GM18499 (cell line): Measurements from ENCODE around the gene RHOF.
"Not testable (repeated sequence)": the region's sequence is repeated elsewhere in the genome, so short reads cannot be mapped to it uniquely, and the experiment has no call there.

ENCODE experiments used
- ATAC-seq: cut with Tn5 transposase; IDR thresholded peaks from one replicate; pipeline ENCODE4 v1.9.1; 2021; ENCODE audit warnings: moderate number of reproducible peaks; ENCODE audit not compliant: insufficient read depth, unreplicated experiment

RHOF gene

GRCh38 chr12:121794534-121795033 lies 1.1 kb upstream of the RHOF start:
- no peak for ATAC-seq

DNA sequence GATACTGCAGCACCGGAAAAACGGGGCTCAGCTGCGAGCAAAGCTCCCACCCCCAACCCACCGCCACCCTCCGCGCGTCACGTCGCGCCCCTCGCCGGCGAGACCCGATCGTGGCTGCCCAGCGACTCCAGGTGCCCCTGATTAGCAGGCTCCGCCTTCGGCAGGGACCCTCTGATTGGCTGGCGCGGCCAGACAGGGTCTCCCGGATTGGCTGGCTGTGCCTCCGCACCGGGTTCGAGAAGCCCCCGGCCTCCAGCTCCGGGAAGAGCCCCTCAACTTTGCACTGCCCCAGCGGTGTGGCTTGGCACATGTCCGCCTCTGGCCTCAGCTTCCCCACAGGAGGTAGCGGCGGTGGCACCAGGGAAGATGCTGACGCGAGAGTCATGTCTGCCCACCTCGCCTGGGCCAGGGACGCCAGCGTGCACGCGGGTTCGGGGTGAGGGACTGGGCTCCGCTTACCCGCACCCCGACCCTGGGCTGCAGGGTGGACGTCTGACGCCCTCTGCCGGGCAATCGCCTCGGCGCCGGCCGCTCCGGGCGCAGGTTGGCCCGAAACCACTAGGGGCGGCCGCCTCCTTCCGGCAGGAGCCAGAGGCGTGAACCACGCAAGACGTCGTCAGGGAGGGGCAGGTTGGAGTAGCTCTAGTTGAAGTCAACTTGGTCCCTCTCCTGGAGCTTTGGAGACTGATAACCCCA lies 498 bp upstream of the RHOF start:
- no peak for ATAC-seq

DNA sequence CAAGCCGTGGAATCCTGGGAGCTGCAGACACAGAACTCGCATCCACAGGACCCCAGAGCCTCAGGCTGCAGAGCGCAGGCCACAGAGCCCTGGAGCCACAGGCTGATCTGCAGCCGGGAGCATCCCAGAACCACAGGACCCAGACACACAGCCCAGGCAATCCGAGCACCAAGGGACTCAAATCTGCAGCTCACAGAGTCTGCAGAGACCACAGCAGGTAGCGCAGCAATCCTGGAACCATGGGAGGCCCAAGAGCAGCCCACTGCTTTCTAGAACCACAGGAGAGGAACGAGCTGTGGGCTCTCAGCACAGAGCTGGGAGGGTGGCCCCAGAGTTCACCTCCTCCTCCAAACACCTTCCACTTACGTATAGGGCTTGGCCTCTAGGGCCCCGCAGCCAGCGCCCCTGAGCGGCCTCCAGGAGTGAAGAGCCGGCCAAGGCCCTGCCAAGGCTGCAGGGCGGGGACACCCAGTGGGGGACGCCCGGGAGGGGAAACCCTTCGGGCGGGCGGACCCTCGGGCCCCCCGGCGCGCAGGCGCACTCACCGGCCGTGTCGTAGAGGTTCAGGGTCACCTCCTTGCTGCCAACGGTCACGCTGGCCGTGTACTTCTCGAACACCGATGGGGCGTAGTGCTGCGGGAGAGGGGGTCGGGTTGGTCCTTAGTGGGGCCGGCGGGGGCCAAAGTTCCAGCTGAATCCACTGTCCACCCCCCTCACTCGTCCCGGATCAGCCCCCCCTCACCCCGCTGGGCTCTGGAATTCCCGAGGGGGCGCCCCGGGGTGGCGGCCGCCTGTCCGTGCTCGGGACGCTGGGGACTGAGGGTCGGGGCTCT lies 665 bp downstream of the RHOF start:
- no peak for ATAC-seq

DNA sequence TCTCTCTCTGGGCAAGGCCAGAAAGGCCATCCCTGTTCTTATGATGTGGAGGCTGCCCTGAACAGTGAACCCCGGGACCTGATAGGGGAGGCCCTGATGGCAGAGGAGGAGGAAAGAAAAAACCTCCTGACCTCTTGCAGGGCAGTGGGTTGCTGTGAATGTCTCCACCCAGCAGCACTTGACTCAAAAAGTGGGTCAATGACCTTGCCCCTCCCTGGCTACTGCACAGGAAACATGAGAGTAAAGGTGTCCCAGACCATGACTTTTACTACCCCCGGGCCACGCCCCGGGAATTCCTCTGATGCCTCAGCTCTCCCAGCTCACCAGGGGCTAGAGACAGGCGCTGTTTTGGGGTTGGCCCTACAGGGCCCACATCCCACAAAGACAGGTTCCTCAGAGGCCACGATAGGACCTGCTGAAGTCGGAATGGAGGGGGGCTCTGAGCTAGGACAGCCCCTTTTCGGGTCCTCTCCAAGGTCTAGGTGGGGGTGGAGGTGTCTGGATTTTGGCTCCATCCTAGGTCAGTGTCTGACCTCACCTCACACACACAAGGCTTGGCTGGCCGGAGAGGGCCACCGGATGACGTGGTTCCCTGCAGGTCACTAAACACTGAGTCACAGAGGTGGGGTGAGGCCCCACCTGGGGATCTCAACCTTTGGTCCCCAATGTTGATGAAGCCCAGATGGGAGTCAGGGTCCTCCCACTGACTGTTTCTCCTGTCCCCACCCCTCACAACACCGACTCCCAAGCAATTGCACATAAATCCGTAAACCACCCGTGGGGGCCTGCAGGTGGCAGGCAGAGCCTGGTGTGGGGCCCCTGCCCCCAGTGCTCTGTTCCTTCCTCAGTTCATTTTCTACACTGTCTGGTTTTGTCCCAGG lies 1.6 kb downstream of the RHOF start:
- no peak for ATAC-seq

DNA sequence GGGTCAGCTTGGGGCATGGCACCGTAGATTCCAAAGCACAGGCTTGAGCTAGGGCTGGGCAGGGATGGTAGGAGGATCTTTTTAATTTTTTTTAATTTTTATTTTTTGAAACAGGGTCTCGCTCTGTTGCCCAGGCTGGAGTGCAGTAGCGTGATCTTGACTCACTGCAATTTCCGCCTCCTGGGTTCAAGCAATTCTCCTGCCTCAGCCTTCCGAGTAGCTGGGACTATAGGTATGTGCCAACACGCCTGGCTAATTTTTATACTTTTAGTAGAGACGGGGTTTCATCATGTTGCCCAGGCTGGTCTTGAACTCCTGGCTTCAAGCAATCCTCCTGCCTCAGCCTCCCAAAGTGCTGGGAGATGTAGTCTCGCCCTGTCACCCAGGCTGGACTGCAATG lies 2.7 kb downstream of the RHOF start:
- ATAC-seq = not testable (repeated sequence)

- no peak for ATAC-seq
Observed at GRCh38 chr12:121789800-121790728, 3.4 kb downstream of the RHOF start.

GRCh38 chr12:121789233-121789781 lies 4.2 kb downstream of the RHOF start:
- no peak for ATAC-seq

- ATAC-seq = no peak
Observed at GRCh38 chr12:121788176-121788818, 5.2 kb downstream of the RHOF start.

GRCh38 chr12:121787063-121788025 lies 6.1 kb downstream of the RHOF start:
- ATAC-seq = no peak

DNA sequence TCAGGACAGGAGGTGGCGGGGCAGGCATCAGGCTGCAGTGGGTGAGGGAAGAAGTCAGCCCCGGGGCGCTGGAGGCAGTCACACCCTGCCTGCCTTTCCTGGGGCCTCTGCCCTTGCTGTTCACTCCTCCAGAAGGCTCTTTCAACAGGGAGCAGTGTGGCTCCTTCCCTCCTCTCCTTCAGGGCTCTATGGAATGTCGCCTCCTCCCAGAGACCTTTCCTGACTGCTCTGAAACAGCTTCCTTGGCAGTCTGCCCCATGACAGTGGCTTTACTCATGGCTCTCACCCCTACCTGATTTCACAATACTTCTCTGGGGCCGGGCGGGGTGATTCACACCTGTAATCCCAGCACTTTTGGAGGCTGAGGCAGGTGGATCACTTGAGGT lies 7.1 kb downstream of the RHOF start:
- no peak for ATAC-seq

- ATAC-seq = no peak
Observed at GRCh38 chr12:121784460-121784859, 9.0 kb downstream of the RHOF start.

DNA sequence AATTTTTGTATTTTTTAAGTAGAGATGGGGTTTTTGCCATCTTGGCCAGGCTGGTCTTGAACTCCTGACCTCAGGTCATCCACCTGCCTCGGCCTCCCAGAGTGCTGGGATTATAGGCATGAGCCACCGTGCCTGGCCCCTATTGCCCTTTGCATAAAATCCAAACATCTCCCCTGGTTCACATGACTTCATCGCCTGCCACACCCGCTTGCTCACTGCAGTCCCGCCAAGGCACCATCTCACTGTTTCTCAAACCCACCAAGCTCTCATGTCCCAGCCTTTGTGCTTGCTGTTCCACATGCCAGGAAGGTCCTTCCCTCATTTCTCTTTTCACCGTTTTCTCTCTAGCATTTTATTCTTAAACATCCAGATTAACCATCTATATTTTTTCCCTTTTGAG lies 9.7 kb downstream of the RHOF start:
- no peak for ATAC-seq

GRCh38 chr12:121781998-121782979 lies 11.2 kb downstream of the RHOF start:
- no peak for ATAC-seq

DNA sequence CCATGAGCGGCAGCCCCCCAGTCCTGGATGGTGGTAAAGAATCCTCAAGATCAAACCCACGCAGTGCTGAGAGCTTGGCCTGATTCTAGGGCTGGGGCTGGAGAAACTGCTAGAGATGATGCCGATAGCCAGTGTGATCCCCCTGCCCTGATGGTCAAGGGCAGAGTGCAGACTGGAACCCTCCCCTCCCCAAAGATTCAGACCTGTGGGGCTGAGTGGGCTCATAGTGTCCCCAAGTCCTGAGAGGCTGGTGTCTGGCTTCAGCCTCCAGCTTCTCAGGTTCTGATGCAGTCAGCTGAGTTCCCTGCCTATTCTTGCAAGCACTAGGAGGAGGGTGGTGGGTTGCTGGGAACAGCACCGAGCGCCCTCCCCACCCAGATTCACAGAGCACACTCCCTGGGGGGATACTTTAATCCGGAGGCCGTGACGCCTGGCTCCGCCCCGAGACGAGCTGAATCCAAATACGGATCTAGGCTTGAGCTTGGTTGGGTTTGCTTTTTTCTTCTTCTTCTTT lies 11.9 kb downstream of the RHOF start:
- ATAC-seq = no peak

DNA sequence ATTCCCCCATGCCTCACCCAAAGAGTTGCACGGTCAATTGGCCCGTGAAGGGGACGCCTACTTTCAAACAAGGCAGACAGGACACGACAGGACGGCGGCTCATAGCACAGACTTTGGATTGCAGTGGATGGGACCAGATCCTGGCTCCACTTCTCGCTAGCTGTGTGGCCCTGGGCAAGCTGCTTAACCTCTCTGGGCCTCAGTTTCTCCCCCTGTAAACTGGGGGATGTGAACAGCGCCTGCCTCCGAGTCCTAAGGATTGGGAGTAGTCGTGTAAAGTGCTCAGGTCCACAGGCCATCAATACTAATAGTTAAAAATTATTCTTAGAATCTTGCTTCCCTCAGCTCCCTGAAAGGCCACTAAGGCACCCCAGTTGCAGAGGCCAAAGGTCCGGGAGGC lies 13.1 kb downstream of the RHOF start:
- no peak for ATAC-seq

DNA sequence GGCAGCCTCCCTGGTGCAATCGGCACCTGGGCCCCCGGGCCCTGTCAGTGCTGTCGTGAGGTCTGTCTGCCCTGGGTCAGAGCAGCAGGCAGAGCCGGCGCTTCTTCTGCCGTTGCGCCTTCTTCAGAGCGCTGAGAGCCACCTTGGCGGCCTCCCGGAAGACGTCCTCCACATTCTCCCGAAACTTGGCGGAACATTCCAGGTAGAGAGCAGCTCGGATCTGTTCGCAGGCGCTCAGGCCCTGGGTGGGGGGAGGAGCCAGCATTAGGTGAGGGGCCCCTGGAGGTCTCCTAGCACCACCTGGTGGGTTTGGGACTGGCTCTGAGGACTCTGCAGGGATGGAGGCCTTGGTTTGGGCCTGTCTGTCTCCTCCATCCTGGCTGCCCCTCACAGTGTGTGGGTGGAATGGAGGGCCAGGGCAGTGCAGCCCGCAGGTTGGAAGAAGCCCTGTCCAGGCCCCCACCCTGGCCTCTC lies 14.0 kb downstream of the RHOF start:
- no peak for ATAC-seq
